Activated CD4-positive, alpha-beta T cell treated with anti-CD3 and anti-CD28 coated beads, Interleukin-10, Interleukin-2, amounts not matched to agents 100 ng/mL and 50 ng/mL, durations not matched to agents 16 hours and 8 hours (primary cell): ENCODE measurements around the gene CEP131.

Source experiments
- DNase-seq: peaks from one replicate; pipeline ENCODE4 v3.0.0-alpha.2; 2020

Gene CEP131

GRCh38 chr17:81197409-81197795, 25.4 kb downstream of the CEP131 start:
- DNase-seq, result no peak

- DNase-seq, result no peak
These were observed 26.0 kb downstream of the CEP131 start for GRCh38 chr17:81196505-81197408.

- no peak for DNase-seq
These were observed 26.7 kb downstream of the CEP131 start for GRCh38 chr17:81195941-81196495.

DNA sequence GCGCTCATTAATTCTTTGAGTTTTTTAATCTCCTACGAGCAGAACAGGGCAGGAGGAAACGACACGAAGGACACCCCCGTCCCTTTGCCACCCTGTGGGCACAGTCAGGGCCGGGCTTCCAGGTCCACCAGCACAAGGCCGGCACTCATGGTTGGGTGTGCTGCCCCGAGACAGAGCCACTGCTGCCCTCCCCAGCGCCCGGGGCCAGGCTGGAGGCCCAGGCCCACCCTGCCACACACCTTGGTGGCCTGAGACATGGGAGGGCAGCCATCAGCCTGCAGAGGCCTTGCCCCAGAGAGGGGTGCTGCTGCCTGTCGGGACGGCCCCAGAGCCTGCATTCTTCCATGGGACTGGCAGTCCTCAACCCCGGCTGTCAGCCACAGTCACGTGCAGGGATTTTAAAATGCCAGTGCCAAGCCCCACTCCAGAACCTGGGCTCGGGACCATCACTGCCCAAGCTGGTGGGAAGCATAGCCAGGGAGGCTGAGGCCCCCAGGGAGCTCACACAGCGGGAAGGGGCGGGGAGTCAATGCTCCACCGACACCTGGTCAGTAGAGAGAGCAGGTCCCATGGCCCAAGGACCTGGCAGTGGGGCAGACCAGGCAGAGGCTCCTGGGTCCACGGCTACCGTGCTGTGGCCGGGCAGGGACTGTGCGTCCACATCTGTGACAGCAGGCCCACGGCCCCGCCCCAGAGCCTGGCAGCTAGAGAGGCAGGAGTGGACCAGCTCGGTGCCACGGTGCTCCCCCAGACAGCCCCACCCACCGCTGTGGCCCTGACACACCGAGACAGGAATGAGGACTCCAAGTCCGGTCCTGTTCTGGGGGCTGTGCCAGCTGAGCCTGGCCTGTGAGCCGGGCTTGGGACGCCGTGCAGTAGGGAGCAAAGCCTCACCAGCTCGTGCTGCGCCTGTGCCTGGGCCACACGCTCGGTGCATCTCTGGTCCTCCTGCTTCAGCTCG, 27.5 kb downstream of the CEP131 start:
- no peak for DNase-seq

DNA sequence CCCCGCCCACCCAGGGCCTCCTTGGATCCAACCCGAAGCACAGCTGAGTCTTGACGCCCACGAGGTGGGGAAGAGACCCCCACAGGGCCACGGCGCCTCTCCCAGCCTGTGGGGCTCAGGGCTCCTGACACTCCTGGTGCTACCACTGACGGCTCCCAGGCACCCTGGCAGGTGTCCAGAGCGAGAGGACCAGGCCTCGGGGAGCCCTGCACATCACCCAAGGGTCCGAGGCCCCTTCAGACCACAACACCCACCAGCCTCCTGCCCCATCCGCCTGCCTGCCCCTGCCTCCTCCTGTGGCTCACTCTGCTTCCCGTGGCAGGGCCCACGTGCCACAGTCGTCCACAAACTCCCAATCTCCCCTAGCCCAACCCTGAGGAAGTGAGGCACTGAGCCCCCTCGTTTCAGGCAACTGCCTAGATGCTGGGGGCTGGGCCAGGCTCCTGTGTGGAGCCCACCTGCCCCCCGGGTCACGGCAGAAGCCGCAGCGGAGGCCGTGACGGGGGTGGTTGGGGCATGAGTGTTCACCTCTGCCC, 28.5 kb downstream of the CEP131 start:
- no peak for DNase-seq

GRCh38 chr17:81193470-81194224, 29.1 kb downstream of the CEP131 start:
- DNase-seq, result no peak

- DNase-seq, result no peak
These were observed 29.7 kb downstream of the CEP131 start for GRCh38 chr17:81193051-81193410.

- no peak for DNase-seq
These were observed 30.2 kb downstream of the CEP131 start for GRCh38 chr17:81192386-81193050.

GRCh38 chr17:81191646-81192045, 31.1 kb downstream of the CEP131 start:
- DNase-seq, result no peak

GRCh38 chr17:81191116-81191515, 31.6 kb downstream of the CEP131 start:
- DNase-seq, result no peak

DNA sequence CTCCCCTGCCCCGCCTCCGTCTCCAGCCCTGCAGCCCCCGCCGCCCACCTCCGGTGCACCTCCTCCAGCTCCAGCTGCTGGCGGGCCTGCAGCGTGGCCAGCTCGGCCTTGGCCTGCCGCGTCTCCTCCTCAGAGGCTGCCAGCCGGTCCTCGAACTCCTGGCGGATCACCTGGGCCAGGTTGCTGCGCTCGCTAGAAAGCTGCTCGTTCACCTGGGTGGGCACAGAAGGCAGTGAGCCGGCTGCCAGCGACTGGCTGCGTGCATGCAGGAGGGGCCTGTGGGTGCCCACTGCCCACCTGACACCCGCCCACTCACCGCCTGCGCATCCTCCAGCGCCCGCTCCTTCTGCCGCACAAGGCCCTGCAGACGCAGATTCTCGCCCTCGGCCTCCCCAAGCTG, 32.2 kb downstream of the CEP131 start:
- DNase-seq, result no peak

DNA sequence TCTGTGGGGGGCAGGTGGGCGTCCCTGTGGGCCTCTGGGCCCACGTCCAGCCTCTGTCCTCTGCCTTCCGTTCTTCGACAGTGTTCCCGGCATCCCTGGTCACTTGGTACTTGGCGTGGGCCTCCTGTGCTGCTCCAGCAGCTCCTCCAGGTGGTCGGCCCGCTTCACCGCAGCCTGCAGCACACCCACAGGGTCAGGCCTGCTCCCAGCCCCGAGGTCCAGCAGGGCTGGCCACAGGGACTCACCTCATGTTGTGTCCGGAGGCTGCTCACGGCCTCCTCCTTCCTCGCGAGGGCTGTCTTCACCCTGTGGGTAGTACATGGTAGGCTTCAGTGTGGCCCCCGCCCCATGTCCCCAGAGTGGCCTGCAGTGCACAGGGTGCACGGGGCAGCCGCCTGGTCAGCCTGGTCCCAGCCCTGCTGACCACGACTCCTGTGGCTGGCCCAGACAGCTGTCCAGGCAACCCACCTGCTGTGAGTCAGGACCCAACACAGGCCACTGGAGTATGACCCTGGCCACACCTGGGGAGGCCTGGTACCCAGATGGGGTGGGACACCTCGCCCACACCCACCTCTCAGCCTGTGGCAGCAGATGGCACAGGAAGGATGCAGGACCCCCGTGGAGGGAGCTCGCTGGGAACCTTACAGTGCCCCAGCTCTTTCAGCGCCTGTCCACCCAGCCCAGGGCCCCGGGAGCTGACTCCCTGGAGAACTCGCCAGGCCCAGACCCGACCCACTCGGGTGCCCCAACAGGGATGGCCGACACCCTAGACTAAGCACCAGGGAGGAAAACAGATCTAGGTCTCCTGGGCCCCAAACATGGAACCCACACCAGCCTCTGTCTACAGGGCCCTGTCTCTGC, 32.9 kb downstream of the CEP131 start:
- no peak for DNase-seq

GRCh38 chr17:81189016-81189415, 33.7 kb downstream of the CEP131 start:
- DNase-seq, result no peak

- DNase-seq, result no peak
These were observed 34.3 kb downstream of the CEP131 start for GRCh38 chr17:81188491-81188840.

GRCh38 chr17:81187586-81188490, 34.9 kb downstream of the CEP131 start:
- DNase-seq, result no peak

- no peak for DNase-seq
These were observed 35.6 kb downstream of the CEP131 start for GRCh38 chr17:81187120-81187519.

DNA sequence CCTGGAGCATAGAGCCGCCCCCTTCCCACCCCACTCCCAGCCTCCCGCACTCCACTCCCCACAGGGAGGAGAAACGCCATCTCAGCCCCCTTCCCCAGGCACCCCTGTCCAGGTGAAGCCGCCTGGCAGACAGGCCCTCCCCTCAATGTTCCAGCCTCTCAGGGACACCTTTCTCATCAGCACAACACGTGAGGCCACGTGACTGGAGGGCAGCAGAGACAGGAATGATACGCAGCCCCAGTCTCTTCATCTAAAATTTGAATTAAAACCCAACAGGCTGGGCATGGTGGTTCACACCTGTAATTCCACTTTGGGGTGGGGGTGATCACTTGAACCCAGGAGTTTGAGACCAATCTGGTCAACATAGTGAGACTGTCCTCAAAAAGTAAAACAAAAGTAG, 36.6 kb downstream of the CEP131 start:
- no peak for DNase-seq

GRCh38 chr17:81184555-81184954, 38.2 kb downstream of the CEP131 start:
- no peak for DNase-seq

GRCh38 chr17:81183807-81184206, 39.0 kb downstream of the CEP131 start:
- DNase-seq, result no peak

DNA sequence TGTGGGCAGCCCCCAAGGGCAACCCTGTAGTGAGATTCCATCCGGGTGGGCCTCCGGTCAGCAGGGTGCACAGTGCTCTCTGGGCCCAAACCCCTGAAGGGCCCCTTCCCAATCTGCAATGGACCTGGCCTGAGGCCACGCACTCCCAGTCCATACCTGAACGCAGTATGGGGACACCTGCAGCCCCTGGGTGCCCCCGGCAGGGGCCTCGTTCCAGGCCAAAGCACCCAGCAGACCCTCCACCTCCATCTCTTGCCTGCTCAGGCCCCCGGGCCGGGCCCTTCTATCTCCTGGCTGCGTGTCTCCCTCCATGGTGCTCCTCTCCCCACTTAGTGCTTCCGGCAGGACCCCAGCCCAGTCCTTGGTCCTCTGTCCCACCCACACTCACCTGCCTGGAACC, 39.4 kb downstream of the CEP131 start:
- no peak for DNase-seq
